ENCODE measurements around the gene CISTR.
A peak's percentile ranks its signal among the peaks of the same experiment; 100 is the strongest.

CISTR gene

GRCh38 chr12:53759261-53759660 lies 7.5 kb upstream of the CISTR start:
- H3K27ac ChIP-seq (replicated peaks) = no peak overlapping the region
- peaks cover 13% of the 10 kb centered on the region for H3K27me3 ChIP-seq (ENCODE audit: insufficient read depth, poor library complexity, severe bottlenecking)
- no peak for DNase-seq (ENCODE audit: low read depth in 1 of 2, low spot score in 1 of 2)
- no peak overlapping the region for H3K4me3 ChIP-seq (replicated peaks; ENCODE audit: insufficient read depth, low read length)
- TF ChIP-seq REST (IDR thresholded peaks at IDR 0.05; ENCODE audit: insufficient replicate concordance, low read depth) (no peak), SPI1 (IDR thresholded peaks at IDR 0.05; ENCODE audit: borderline replicate concordance, low read depth) (no peak), POLR2AphosphoS5 (IDR thresholded peaks at IDR 0.05; ENCODE audit: low read depth) (no peak), GABPA (IDR thresholded peaks at IDR 0.05; ENCODE audit: low read depth) (no peak), CTCF (IDR thresholded peaks at IDR 0.05; ENCODE audit: insufficient read depth, low read length) (no peak)

- TF ChIP-seq CTCF (IDR thresholded peaks at IDR 0.05; ENCODE audit: insufficient read depth, low read length) (no peak), REST (IDR thresholded peaks at IDR 0.05; ENCODE audit: insufficient replicate concordance, low read depth) (no peak), GABPA (IDR thresholded peaks at IDR 0.05; ENCODE audit: low read depth) (no peak), SPI1 (IDR thresholded peaks at IDR 0.05; ENCODE audit: borderline replicate concordance, low read depth) (no peak), POLR2AphosphoS5 (IDR thresholded peaks at IDR 0.05; ENCODE audit: low read depth) (no peak)
- H3K27me3 ChIP-seq (ENCODE audit: insufficient read depth, poor library complexity, severe bottlenecking) = peaks cover 13% of the 10 kb centered on the region
- no peak overlapping the region for H3K27ac ChIP-seq (replicated peaks)
- H3K4me3 ChIP-seq (replicated peaks; ENCODE audit: insufficient read depth, low read length) = no peak overlapping the region
- DNase-seq (ENCODE audit: low read depth in 1 of 2, low spot score in 1 of 2) = no peak
Measured at GRCh38 chr12:53758730-53759103, 6.9 kb upstream of the CISTR start.

- DNase-seq (ENCODE audit: low read depth in 1 of 2, low spot score in 1 of 2) = peak in 1 of 2 experiments; percentile 51
- H3K27ac ChIP-seq (replicated peaks) = no peak overlapping the region
- TF ChIP-seq POLR2AphosphoS5 (IDR thresholded peaks at IDR 0.05; ENCODE audit: low read depth) = no peak
- peak; percentile 98 for TF ChIP-seq SPI1 (IDR thresholded peaks at IDR 0.05; ENCODE audit: borderline replicate concordance, low read depth)
- no peak for TF ChIP-seq REST (IDR thresholded peaks at IDR 0.05; ENCODE audit: insufficient replicate concordance, low read depth)
- H3K27me3 ChIP-seq (ENCODE audit: insufficient read depth, poor library complexity, severe bottlenecking) = peaks cover 10% of the 10 kb centered on the region
- H3K4me3 ChIP-seq (replicated peaks; ENCODE audit: insufficient read depth, low read length) = no peak overlapping the region
Measured at GRCh38 chr12:53758081-53758729, 6.4 kb upstream of the CISTR start.

Measured in HL-60 (cell line).